Endodermal cell (in vitro differentiated cells): ENCODE results near the gene SPDYE1. TPM values are rescaled to one million over a fixed set of nuclear protein-coding genes. Genes with fewer than 3 reads are reported as not detected.
"Not testable (repeated sequence)": the region's sequence is repeated elsewhere in the genome, so short reads cannot be mapped to it uniquely, and the experiment has no call there.

Source experiments
- DNase-seq: peaks from one replicate; pipeline ENCODE4 v3.0.0-alpha.2; 2017
- H3K27ac ChIP-seq: 2 replicates; pipeline ENCODE4 v1.5.1; 2013; ENCODE audit warnings: mild to moderate bottlenecking, low read depth, low read length, moderate library complexity
- H3K27me3 ChIP-seq: 2 replicates; pipeline ENCODE4 v1.6.1; 2013; ENCODE audit warnings: mild to moderate bottlenecking, low read length, moderate library complexity; ENCODE audit not compliant: insufficient read depth, control insufficient read depth, poor library complexity, severe bottlenecking
- H3K36me3 ChIP-seq: 2 replicates; pipeline ENCODE4 v1.7.0; 2013; ENCODE audit warnings: mild to moderate bottlenecking, low read length, moderate library complexity; ENCODE audit not compliant: control insufficient read depth, insufficient read depth
- H3K4me1 ChIP-seq: one replicate; pipeline ENCODE4 v1.7.0; 2013; ENCODE audit warnings: low read length; ENCODE audit not compliant: control insufficient read depth, insufficient read depth
- H3K4me3 ChIP-seq: 2 replicates; pipeline ENCODE4 v1.5.1; 2013; ENCODE audit warnings: mild to moderate bottlenecking, low read length, moderate library complexity
- H3K9ac ChIP-seq: 2 replicates; pipeline ENCODE4 v1.6.1; 2013; ENCODE audit warnings: mild to moderate bottlenecking, low read length, moderate library complexity; ENCODE audit not compliant: poor library complexity, severe bottlenecking; ENCODE audit errors: extremely low read depth
- H3K9me3 ChIP-seq: 2 replicates; pipeline ENCODE4 v1.6.1; 2013; ENCODE audit warnings: mild to moderate bottlenecking, low read length, moderate library complexity; ENCODE audit not compliant: control insufficient read depth
- H3K27ac Mint-ChIP-seq: 2 replicates; pipeline ENCODE4 v1.8.0; 2020; ENCODE audit warnings: mixed read lengths
- H3K27me3 Mint-ChIP-seq: 2 replicates; pipeline ENCODE4 v1.8.0; 2021; ENCODE audit warnings: mild to moderate bottlenecking, mixed read lengths; ENCODE audit not compliant: insufficient read depth
- H3K36me3 Mint-ChIP-seq: 2 replicates; pipeline ENCODE4 v1.8.0; 2020; ENCODE audit warnings: low read depth, mixed read lengths
- H3K4me1 Mint-ChIP-seq: 2 replicates; pipeline ENCODE4 v1.8.0; 2020; ENCODE audit warnings: mixed read lengths
- H3K4me3 Mint-ChIP-seq: 2 replicates; pipeline ENCODE4 v1.8.0; 2020; ENCODE audit warnings: mild to moderate bottlenecking, moderate library complexity, mixed read lengths
- H3K9me3 Mint-ChIP-seq: 2 replicates; pipeline ENCODE4 v1.8.0; 2020; ENCODE audit warnings: mild to moderate bottlenecking, mixed read lengths
- WGBS, 2 experiments: methylation state at CpG; one replicate each; pipeline versions ENCODE4 v1.1.5 to v1.1.7; 2013; ENCODE audit warnings: missing lambda C conversion rate in 2 of 2, mixed read lengths in 1 of 2; ENCODE audit not compliant: insufficient coverage in 1 of 2, insufficient read length in 1 of 2; 5-methylcytosine and 5-hydroxymethylcytosine counted together
- total RNA-seq, 2 donors: library from RNA; stranded (reverse); fragmentation: NEBNext Ultra II Directional in 1 of 2; extraction: Animal tissue kit (Norgen Biotek cat#: 25700) in 1 of 2; gene quantifications; 2 replicates in 1 of 2; 3 replicates in 1 of 2; pipeline ENCODE4 v1.2.1, GENCODE V29; 2021

Gene SPDYE1
- total RNA-seq, 2 donors from 2014 or later = 0.15 TPM; not detected in 1

- not testable (repeated sequence) for H3K4me1 Mint-ChIP-seq, H3K9me3 ChIP-seq, H3K36me3 Mint-ChIP-seq, H3K9ac ChIP-seq, H3K4me3 Mint-ChIP-seq, H3K27ac ChIP-seq, H3K27me3 ChIP-seq, H3K4me1 ChIP-seq, H3K36me3 ChIP-seq, H3K4me3 ChIP-seq, H3K27me3 Mint-ChIP-seq, DNase-seq, H3K27ac Mint-ChIP-seq, H3K9me3 Mint-ChIP-seq
- 94% methylated on average over 1 of the region's 1 CpG; no CpG with 5 or more reads in 1 of the 2 experiments for WGBS, 2 experiments
These were observed 6.9 kb upstream of the SPDYE1 start for GRCh38 chr7:43990829-43991228.

DNA sequence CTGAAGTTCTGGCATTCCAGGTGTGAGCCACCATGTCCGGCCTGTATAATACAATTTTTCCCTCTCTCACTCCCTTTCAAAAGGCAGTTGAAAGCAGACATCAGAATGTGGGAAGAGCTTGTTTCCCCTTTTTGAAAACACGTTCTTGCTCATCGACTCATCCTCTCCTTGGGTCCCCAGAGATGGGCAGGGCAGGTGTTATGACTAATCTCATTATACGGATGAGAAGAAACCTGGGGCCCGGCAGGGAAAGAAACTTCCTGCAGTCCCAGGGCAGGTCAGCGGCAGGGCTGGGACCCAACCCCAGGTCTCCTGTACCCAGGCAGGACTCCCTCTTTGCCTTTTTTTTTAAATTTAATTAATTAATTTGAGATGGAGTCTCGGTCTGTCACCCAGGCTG is 4.8 kb upstream of the SPDYE1 start:
- H3K27ac Mint-ChIP-seq, DNase-seq, H3K36me3 Mint-ChIP-seq, H3K36me3 ChIP-seq, H3K27ac ChIP-seq, H3K4me1 Mint-ChIP-seq, H3K4me1 ChIP-seq, H3K4me3 ChIP-seq, H3K4me3 Mint-ChIP-seq, H3K9me3 Mint-ChIP-seq, H3K9ac ChIP-seq, H3K9me3 ChIP-seq, H3K27me3 Mint-ChIP-seq, H3K27me3 ChIP-seq: not testable (repeated sequence)
- 64 to 90% methylated on average over 1 to 4 of the region's 7 CpGs for WGBS, 2 experiments

- H3K27ac ChIP-seq, H3K4me3 Mint-ChIP-seq: not testable (repeated sequence)
These were observed 3.0 kb upstream of the SPDYE1 start for GRCh38 chr7:43994681-43995080.

GRCh38 chr7:44012081-44012480 is 14.4 kb downstream of the SPDYE1 start:
- not testable (repeated sequence) for H3K9me3 ChIP-seq, H3K4me1 Mint-ChIP-seq, H3K4me3 Mint-ChIP-seq, H3K27me3 Mint-ChIP-seq, H3K27me3 ChIP-seq, H3K27ac ChIP-seq, H3K4me3 ChIP-seq, H3K9ac ChIP-seq, H3K4me1 ChIP-seq, H3K36me3 Mint-ChIP-seq, H3K36me3 ChIP-seq, DNase-seq, H3K9me3 Mint-ChIP-seq, H3K27ac Mint-ChIP-seq
- 94 to 100% methylated on average over 4 to 8 of the region's 8 CpGs for WGBS, 2 experiments

More at GRCh38 chr7:43994681-43995080, 3.0 kb upstream of the SPDYE1 start:
- whole genome bisulfite sequencing, 2 experiments = 86% methylated on average over 5 of the region's 6 CpGs; no CpG with 5 or more reads in 1 of the 2 experiments
- not testable (repeated sequence) for H3K4me3 ChIP-seq, H3K9me3 Mint-ChIP-seq, H3K9me3 ChIP-seq, H3K27me3 ChIP-seq, H3K36me3 Mint-ChIP-seq, H3K4me1 ChIP-seq, H3K9ac ChIP-seq, H3K27me3 Mint-ChIP-seq, H3K36me3 ChIP-seq, H3K4me1 Mint-ChIP-seq, DNase-seq, H3K27ac Mint-ChIP-seq

DNA sequence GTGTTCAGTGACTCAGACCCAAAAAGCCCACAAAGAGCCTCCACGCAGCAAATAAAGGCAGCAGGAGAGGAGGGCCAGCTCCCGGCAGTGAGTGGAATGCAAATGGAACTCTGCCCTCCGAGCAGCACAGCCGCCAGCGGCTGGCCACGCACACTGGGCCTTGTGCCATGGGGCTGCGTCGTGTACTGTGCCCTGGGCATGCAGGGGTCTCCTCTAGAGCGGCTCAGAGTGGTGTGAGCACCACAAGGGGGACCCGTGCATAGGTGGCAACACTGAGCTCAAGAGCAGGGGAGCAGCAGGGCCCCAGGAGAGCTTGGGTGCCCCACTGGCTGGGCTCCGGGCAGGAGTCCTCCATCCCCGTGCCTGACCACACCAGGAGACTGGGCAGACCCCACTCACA is 17.4 kb downstream of the SPDYE1 start:
- not testable (repeated sequence) for DNase-seq, H3K36me3 Mint-ChIP-seq, H3K27ac Mint-ChIP-seq, H3K4me3 Mint-ChIP-seq, H3K27me3 ChIP-seq, H3K9me3 ChIP-seq, H3K4me3 ChIP-seq, H3K9me3 Mint-ChIP-seq, H3K4me1 Mint-ChIP-seq, H3K27me3 Mint-ChIP-seq, H3K27ac ChIP-seq, H3K9ac ChIP-seq, H3K4me1 ChIP-seq, H3K36me3 ChIP-seq
- 94% methylated on average over 10 of the region's 12 CpGs; no CpG with 5 or more reads in 1 of the 2 experiments for WGBS, 2 experiments
